AG20443 (cell line): Measurements from ENCODE around the gene LRRC28.
"Not testable (repeated sequence)": the region's sequence is repeated elsewhere in the genome, so short reads cannot be mapped to it uniquely, and the experiment has no call there.

Experiments
- DNase-seq: peaks from one replicate; pipeline ENCODE4 v3.0.0; 2012; ENCODE audit warnings: low spot score, mixed read lengths

The LRRC28 gene

DNA sequence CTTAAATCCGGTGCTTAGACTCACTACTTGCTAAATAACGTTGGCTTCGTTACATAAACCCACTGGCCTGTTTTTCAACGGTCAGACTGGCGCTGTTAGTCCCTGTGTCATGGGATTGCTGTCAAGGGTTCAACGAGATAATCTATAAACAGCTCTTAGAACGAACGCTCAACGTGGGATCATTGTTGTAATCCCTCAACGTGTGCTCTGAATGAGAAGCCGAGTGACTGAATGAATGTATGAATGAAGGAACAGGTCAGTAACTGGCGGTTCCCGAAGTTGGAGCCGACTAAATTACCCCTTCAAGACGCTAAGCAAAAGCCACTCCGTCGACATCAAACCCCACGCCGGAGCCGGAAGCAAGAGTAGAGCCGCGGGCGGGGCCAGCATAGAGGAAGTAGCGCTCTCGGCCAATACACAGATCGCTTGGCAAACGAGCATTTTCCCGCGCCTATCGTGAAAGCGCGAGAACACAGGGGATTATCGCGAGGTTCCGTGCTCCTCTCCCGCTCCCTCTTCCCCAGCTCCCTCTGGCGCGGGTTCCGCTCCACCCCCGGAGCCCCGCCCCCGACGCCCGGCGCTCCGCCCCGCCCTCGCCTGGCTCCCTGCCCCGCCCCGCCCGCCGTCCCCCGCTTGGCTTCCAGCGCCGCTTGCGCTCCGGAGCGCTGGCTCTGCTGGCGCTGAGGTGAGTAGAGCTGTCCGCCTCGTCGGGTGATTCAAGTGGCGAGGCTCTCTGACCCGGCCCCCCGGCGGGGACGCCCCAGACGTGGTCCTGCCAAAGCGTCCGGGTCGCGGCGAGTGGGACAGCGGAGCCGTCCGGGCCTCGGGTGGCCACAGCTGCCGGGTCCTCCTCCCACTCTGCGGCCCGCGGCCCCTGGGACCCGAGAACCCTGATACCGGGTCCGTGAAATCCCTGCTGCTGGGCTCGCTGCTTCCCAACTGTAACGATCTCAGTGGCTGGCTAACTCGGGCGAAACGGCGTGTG, at the start of gene LRRC28:
Gene LRRC28 (plus strand): TSS at position 625 of the 985 bp plus-strand sequence. CDS start 4,477 bp downstream, outside the sequence.
- DNase-seq: peak; percentile 98

DNA sequence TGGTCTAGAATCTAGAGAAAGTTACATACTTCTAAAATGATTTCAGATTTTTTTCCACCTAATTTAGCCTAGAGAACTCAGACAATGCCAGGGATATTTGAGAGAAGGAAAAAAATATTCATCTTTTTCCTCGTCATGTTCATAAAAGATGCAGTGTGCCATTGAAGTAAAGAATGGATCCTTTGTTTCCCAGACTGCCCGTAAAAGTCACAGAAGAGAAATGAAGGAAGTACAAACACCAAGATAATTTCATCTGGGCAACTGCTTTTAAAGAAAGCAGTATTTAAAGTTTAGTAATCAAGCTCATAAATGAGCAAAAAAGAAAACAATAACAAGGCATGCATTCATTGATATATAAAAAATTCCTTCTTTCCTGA, 49.1 kb upstream of the LRRC28 start:
- no peak for DNase-seq

DNA sequence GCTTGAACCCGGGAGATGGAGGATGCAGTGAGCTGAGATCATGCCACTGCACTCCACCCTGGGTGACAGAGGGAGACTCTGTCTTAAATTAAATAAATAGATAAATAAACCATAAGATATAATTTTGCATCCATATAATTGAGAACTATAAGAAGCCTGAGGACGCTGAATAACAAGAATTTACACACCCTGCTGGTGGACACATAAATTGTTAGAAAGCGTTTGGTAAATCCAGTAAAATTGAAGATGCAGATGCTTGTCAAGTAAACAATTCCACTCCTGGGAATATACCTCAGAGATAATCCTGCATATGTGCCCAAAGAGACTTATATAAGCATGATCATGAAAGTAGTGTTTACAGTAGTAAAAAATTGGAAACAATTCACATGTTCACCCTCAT, 43.6 kb upstream of the LRRC28 start:
- no peak for DNase-seq

DNA sequence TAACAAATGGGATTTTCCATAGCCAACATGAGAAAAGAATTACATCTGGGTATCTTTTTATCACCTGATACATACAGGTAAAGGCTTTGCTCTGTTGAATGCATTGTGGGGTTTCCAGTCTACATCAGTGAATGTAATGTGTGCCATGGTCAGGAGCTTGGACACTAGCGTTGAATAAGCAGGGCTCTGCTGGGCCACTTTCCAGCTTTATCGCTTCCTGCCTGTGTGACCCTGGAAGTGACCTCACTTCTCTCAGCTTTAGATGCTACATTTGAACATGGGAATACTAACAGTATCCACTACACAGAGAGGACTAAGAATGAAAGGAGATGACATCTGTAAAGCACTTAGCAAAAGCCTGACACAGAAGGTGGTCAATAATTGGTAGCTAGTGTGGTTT, 42.0 kb upstream of the LRRC28 start:
- DNase-seq: no peak

DNA sequence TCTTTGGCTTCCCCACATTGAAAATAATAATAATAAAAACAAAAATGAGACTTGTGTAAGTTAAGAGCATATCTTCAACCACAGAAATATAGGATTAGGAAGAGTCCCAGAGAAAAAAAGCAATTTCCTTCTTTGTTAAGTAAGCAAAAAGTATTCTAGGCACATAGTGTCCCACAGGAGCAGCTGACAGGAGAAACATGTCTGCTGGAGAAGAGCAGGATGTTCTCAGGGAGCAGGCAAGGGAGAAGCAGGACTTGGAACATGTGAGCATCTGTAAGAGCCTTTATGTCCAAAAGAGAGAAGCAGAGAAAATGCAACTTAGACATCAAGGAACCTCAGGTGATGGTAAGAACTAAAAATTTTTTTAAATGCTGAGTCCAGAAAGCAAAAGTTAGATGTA, 40.9 kb upstream of the LRRC28 start:
- no peak for DNase-seq

DNA sequence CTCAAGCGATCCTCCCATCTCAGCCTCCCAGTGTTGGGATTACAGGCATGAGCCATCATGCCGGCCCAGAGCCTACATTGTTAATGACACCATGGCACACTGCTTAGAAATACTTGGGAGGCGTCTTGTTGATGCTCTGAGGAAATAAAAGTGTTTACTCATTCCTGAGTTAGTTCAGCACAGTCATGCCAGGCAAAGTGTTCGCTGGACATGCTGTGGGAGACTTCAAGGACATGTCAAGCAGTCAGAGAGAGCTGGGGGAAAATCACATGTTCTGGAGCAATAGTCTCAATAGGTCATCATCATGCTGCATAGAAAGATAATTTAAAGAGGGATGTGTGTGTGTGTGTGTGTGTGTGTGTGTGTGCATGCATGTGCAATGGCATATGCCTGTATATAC, 39.4 kb upstream of the LRRC28 start:
- DNase-seq: no peak

DNA sequence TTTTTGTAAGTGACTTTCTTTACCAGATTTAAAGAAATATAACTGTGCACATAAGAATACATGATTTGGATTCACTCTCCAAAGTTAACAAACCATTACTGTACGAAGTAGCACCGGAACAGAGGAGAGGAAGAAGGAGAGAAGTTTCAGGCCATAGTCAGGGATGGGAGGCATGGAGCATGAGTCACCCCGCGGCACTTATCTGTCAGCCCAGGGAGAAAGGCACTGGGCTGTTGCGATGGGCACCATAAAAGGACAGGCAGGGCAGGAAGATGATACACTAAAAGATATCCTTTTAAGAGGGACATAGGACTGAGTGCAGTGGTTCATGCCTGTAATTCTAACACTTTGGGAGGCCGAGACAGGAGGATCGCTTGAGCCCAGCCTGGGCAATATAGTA, 38.9 kb upstream of the LRRC28 start:
- peak; percentile 38 for DNase-seq

DNA sequence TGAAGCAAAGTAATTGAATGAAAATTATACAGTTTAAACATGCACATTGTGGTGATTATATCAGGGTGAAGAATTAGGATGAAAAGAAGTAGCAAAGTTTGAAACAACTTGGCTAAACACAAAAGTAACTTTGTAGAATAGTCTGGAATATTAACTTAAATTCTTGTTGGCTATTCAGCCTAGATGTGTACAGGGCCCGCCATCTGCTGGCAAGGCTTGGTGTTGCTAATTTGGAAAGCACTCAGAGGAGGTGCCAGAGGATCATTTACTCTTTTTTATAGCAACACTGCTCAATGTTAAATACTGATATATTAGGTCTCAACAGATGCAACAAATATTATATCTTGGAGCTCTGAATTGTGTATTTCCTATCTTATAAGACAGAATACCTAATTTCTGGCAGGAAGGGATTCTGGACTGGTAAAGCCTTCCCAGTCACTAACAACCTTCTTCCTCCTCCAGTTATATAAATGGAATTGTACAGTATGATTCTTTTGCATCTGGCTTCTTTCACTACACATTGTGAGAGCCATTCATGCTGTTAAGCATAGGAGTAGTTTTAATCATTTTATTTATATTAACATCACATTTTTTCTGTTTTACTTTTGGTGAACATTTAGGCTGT, 38.0 kb upstream of the LRRC28 start:
- DNase-seq: peak; percentile 84

DNA sequence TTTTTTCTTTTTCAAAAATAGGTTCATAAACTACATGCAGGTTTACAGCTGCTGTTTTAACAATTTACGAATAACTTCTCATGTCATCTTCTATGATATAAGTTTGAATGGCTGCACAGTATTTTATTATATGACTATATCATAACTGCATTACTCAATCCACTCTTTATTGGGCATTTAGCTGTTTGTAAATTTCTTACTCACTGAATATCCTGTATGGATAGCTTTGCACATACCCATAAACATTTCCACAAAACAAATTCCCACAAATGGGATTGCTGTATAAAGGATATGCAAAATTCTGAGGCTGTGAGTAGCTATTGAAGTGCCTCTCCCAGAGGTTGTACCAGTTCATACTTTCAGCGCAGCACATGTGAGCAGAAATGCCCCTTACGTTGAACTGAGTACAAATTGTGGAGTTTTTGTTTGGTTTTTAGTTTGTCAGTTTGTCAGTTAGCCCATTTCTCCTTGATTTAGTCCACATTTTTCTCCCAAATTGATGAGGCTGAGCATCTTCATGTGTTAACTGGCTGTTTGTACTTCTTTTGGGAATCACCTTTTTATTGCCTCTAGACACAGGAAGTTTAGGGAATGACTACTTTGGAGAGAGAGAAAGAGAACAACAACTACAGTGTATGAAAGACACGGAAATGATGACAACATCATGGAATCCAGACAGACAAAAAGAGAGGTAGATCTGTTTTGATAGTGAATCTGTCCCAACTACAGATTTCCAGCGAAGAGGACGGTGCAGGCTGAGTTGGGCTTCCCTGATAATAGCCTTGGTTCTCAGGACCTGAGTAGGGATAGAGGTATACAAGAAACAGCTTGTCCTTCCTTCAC, 26.7 kb upstream of the LRRC28 start:
- no peak for DNase-seq

DNA sequence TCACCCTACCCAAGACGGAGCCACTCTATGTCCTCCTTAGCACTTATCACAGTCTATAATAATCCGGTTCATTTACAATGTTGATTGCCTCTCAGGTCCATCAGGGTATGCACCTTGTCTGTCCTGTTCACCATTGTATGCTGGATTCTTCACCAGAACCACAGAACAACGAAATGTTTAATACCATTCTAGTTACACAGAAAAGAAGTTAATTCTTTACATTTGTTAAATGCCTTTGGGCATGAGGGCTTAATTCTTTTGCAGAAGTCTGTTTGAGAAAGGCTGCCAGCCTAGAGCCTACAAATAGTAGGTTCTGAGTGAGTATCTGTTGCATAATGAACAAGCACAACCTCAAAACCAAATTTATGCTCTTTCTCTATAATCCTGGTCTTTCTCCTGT, 24.5 kb upstream of the LRRC28 start:
- no peak for DNase-seq

DNA sequence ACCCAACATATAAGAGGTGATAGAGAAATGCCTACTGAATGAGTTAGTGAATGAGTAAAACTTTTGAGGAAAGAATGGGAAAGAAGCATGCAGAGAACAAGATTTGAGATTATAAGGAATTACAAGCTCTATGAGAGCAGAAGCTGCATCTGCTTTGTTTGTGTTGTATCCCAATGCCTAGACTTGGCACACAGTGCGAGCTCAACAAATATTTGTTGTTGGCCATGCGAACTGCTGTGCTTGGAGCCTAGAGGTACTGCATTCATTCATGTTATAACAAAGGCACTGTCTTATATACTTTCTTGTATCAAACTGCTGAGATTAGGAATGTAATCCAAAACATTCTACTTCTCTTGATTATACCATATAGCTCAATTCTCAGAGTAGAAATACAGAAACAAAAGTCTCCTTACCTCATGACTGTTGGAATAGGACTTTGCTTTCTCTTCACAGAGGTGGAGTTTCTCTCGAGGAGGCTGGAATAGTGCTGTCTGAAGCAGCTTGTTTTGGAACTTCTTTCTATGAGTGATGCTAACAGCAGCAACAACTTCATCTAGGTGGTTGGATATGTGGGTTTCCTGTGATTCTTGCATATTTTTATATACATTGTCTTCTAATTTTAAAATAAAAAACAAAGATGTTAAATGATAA, 23.0 kb upstream of the LRRC28 start:
- DNase-seq: no peak

DNA sequence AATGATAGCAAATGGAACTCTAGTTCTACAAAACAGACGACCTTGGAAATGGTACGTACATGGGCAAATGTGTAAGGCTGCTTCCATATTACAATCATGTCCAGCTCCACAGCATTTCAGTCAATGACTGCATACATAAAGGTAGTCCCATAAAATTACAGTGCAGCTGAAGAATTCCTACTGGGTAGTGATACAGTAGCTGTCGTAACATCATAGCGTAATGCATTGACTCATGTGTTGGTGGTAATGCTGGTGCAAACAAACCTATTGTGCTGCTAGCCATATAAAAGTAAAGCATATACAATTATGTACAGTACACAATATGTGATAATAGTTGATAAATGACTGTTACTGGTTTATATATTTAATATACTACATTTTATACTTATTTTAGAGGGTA, 20.4 kb upstream of the LRRC28 start:
- DNase-seq: no peak

DNA sequence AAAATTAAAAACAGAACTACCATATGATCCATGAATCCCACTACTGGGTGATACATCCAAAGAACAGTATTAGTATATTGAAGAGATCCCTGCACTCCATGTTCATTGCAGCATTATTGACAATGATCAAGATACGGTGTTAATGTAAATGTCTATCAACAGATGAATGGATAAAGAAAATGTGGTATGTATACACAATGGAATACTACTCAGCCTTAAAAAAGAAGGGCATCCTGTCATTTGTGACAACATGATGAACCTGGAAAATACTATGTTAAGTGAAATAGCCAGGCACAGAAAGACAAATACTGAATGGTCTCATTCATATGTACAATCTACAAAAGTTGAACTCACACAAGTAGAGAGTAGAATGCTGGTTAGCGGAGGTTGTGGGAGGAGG, 18.5 kb upstream of the LRRC28 start:
- no peak for DNase-seq

DNA sequence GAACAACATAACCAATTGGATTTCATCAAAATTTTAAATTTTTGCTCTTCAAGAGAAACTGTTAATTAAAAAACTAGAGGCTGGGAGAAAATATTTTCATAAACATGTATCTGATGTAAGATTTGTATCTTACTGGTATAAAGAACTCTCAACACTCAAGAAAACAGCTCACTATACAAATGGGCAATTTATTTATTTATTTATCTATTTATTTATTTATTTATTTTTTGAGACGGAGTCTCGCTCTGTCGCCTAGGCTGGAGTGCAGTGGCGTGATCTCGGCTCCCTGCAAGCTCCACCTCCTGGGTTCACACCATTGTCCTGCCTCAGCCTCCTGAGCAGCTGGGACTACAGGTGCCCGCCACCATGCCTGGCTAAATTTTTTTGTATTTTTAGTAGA, 17.1 kb upstream of the LRRC28 start:
- not testable (repeated sequence) for DNase-seq

DNA sequence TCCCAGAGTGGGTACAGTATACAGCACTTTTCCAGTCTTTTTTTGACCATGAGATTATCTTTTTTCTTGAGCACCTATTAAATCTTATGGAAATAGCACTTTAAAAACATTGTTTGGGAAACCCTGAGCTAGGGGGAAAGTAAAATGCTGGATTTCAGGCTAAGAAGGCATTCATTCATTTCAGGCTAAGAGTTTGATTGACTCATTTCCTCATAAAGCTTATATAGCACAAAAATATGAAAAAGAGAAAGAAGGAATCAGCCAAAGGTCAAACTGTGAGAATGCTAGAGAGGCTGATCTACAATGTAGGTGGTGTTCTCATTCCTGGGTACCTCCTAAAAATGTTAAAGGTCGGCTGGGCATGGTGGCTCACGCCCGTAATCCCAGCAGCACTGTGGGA, 12.4 kb upstream of the LRRC28 start:
- no peak for DNase-seq

DNA sequence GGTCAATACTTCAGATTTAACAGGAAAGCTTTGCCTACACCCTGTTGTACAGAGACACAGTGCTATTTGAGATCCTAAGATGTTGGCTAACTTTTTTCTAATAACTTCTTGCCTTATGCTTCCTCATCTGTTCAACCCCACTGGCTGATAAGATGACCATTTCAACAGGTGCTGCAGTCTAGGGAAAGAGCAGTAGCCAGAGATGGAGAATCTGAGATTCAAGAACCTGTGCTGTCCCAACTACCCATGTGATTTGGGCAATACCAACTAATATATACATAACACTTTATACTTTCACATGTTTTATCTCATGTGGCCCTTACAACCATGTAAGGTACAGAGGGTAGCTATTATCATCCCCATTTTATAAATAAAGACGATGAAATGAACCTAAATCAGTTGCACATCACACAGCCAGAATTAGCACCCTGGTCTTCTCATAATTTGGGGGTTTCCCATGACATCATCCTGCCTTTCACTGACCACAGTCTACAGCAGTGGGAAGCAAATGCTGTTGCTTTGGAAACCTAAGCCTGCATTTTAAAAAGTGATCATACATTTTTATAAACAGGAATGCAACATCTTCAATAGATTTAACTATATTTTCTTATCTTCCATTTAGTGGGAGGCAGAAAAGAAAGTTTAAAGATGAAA, 11.6 kb upstream of the LRRC28 start:
- DNase-seq: no peak

DNA sequence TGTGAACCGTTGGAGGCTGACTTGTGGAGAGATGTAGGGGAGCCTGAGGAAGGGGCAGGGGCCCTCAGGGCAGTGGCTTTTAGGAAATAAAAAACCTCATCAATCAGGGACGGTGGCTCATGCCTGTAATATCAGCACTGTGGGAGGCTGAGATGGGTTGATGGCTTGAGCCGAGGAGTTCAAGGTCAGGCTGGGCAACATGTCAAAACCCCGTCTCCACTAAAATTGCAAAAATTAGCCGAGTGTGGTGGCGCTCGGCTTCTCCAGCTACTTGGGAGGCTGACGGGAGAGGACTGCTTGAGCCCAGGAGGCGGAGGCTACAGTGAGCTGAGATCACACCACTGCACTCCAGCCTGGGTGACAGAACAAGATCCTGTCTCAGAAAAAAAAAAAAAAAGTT, 9.5 kb upstream of the LRRC28 start:
- no peak for DNase-seq

DNA sequence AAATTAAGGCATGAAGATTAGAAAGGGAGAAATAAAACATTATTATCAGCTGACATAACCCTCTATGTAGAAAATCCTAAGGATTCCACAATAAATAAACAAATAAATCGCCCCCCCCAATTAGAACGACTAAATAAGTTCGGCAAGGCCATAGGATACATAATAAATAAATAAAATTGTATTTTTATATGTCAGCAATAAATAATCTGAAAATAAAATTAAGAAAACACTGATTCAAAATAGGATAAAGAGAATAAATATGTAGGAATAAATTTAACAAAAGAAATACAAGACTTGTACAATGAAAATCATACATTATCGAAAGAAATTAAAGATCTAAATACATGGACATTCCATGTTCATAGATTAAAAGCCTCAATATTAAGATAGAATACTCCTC, 7.0 kb upstream of the LRRC28 start:
- DNase-seq: no peak

DNA sequence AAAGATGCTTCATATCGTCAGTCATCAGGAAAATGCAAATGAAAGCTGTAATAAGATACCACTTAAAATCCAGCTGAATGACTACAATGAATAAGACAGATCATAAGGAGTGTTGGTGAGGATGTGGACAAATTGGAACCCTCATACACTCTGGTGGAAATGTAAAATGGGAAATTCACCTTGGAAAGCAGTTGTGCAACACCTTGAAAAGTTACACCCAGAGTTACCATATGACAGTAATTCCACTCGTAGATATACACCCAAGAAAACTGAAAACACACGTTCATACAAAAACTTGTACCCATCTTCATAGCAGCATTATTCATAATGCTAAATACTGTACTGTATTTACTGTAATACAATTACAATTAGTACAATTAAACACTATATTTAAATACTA, 4.2 kb upstream of the LRRC28 start:
- DNase-seq: no peak

DNA sequence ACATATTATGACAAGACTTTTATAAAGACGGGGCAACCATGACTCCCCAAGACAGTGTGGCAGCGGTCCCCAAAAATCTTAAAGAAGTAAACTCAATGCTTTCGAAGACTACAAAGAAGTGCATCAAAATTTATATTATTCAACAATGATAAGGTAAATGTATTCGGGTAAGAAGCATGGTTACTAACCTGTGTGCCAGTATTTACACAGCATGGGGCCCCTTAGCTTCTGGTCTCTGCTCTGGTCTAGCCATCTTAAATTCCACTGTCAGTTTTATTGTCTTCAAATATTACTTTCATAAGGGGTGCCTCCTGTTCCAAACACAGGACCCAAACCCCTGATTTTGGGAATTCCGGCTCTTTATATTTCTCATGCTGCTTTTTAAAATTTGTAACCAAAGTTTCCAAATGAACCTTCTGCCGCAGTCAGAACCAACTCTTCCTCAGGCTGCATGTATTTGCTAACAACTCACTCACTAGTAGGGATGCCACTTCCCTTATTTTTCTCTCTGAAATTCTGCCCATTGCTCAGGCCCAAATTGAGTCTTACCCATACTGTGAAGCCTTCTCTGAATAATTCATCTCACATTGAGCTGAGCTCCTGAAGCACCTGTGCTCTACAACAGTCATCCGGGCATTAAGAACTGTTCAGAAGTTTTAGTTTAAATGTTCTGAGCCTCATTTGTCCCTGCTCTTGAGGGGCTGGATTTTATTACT, 3.1 kb upstream of the LRRC28 start:
- DNase-seq: no peak
